HUES64 (cell line): ENCODE data around the gene TOPBP1.
"Not testable (repeated sequence)": the region's sequence is repeated elsewhere in the genome, so short reads cannot be mapped to it uniquely, and the experiment has no call there.

ENCODE experiments used
- H3K27ac ChIP-seq: 2 replicates; pipeline ENCODE4 v1.7.0; 2013; ENCODE audit warnings: low read depth, low read length, inconsistent platforms
- H3K27me3 ChIP-seq: 2 replicates; pipeline ENCODE4 v1.6.1; 2013; ENCODE audit warnings: mild to moderate bottlenecking, low read length; ENCODE audit not compliant: insufficient read depth
- H3K36me3 ChIP-seq: 2 replicates; pipeline ENCODE4 v1.6.1; 2013; ENCODE audit warnings: mild to moderate bottlenecking, low read length; ENCODE audit not compliant: insufficient read depth
- H3K4me1 ChIP-seq: 2 replicates; pipeline ENCODE4 v1.6.1; 2013; ENCODE audit warnings: mild to moderate bottlenecking, low read length, moderate library complexity; ENCODE audit not compliant: insufficient read depth
- H3K4me3 ChIP-seq: 2 replicates; pipeline ENCODE4 v1.5.1; 2013; ENCODE audit warnings: mild to moderate bottlenecking, low read length, moderate library complexity
- H3K9ac ChIP-seq: 2 replicates; pipeline ENCODE4 v1.6.1; 2013; ENCODE audit warnings: mild to moderate bottlenecking, low read depth, low read length
- H3K9me3 ChIP-seq: 2 replicates; pipeline ENCODE4 v1.6.1; 2013; ENCODE audit warnings: low read depth, low read length; ENCODE audit not compliant: insufficient read depth
- WGBS: fragments of 150-250, 120-280 bp; methylation state at CpG from one replicate; pipeline ENCODE4 v1.1.7; 2013; ENCODE audit warnings: missing lambda C conversion rate; 5-methylcytosine and 5-hydroxymethylcytosine counted together

TOPBP1 gene

GRCh38 chr3:133568294-133569014 is 93.3 kb downstream of the TOPBP1 start:
- Histone ChIP-seq H3K4me1 (peaks cover 18% of the 10 kb centered on the region), H3K27ac (no peak overlapping the region), H3K27me3 (no peaks in the 10 kb centered on the region), H3K9me3 (no peaks in the 10 kb centered on the region), H3K4me3 (no peak overlapping the region), H3K9ac (no peak overlapping the region), H3K36me3 (no peaks in the 10 kb centered on the region)
- WGBS = 80% methylated on average over 8 of the region's 8 CpGs

GRCh38 chr3:133563816-133564215 is 97.9 kb downstream of the TOPBP1 start:
- no peaks in the 10 kb centered on the region for H3K27me3 ChIP-seq
- H3K4me1 ChIP-seq = no peaks in the 10 kb centered on the region; the same call in 1 of the 2 replicates
- no peaks in the 10 kb centered on the region for H3K36me3 ChIP-seq
- no peak overlapping the region for H3K27ac ChIP-seq
- no peaks in the 10 kb centered on the region for H3K9me3 ChIP-seq
- no peak overlapping the region for H3K4me3 ChIP-seq
- 87% methylated on average over 1 of the region's 1 CpG for WGBS
- H3K9ac ChIP-seq = no peak overlapping the region

GRCh38 chr3:133563186-133563591 is 98.6 kb downstream of the TOPBP1 start:
- no peak overlapping the region for H3K9ac ChIP-seq

GRCh38 chr3:133562376-133562775 is 99.4 kb downstream of the TOPBP1 start:
- Histone ChIP-seq H3K27ac (no peak overlapping the region), H3K36me3 (no peaks in the 10 kb centered on the region), H3K9ac (no peak overlapping the region), H3K27me3 (no peaks in the 10 kb centered on the region), H3K4me1 (no peaks in the 10 kb centered on the region), H3K4me3 (no peak overlapping the region), H3K9me3 (no peaks in the 10 kb centered on the region)
- 67% methylated on average over 1 of the region's 1 CpG for WGBS

More at GRCh38 chr3:133563186-133563591, 98.6 kb downstream of the TOPBP1 start:
- Histone ChIP-seq H3K27ac (no peak overlapping the region), H3K4me1 (no peaks in the 10 kb centered on the region), H3K27me3 (no peaks in the 10 kb centered on the region), H3K4me3 (no peak overlapping the region), H3K9me3 (no peaks in the 10 kb centered on the region), H3K36me3 (no peaks in the 10 kb centered on the region)
- 70% methylated on average over 4 of the region's 5 CpGs for WGBS

GRCh38 chr3:133561679-133562078 is 100.1 kb downstream of the TOPBP1 start:
- no peaks in the 10 kb centered on the region for H3K9me3 ChIP-seq
- H3K27ac ChIP-seq = no peak overlapping the region
- WGBS = 98% methylated on average over 2 of the region's 2 CpGs

GRCh38 chr3:133551589-133551988 is 110.2 kb downstream of the TOPBP1 start:
- not testable (repeated sequence) for H3K4me3 ChIP-seq, H3K9ac ChIP-seq, H3K36me3 ChIP-seq, H3K27me3 ChIP-seq, H3K27ac ChIP-seq
- WGBS = 90% methylated on average over 2 of the region's 14 CpGs
- H3K4me1 ChIP-seq = peaks cover 15% of the 10 kb centered on the region
- H3K9me3 ChIP-seq = peaks cover 10% of the 10 kb centered on the region

More at GRCh38 chr3:133561679-133562078, 100.1 kb downstream of the TOPBP1 start:
- Histone ChIP-seq H3K27me3 (no peaks in the 10 kb centered on the region), H3K4me3 (no peak overlapping the region), H3K4me1 (no peaks in the 10 kb centered on the region), H3K36me3 (no peaks in the 10 kb centered on the region), H3K9ac (no peak overlapping the region)
